CD14-positive monocyte (primary cell): ENCODE measurements around the gene RSPRY1. TPM values are rescaled to one million over a fixed set of nuclear protein-coding genes. Genes with fewer than 3 reads are reported as not detected.
A peak's percentile ranks its signal among the peaks of the same experiment; 100 is the strongest.

Experiments used
- DNase-seq, 3 donors: peaks; one replicate each; pipeline ENCODE4 v3.0.0-alpha.2; 2011 to 2022
- H2AFZ ChIP-seq: 2 replicates; pipeline ENCODE4 v1.6.0; 2012; ENCODE audit warnings: mild to moderate bottlenecking, low read depth, low read length, inconsistent platforms; ENCODE audit not compliant: insufficient read depth, poor library complexity, severe bottlenecking
- H3K27ac ChIP-seq, 2 donors: 1 replicate in 1 of 2; 2 replicates in 1 of 2; pipeline ENCODE4 v1.5.1; 2012 to 2013; ENCODE audit warnings: low read length in 2 of 2, control low read depth in 1 of 2, inconsistent platforms in 1 of 2, low read depth in 1 of 2, mild to moderate bottlenecking in 1 of 2
- H3K27me3 ChIP-seq, 2 donors: one replicate each; pipeline versions ENCODE4 v1.6.0 to v1.6.1; 2011 to 2013; ENCODE audit warnings: low read length in 2 of 2; ENCODE audit not compliant: control insufficient read depth in 2 of 2, insufficient read depth in 2 of 2
- H3K36me3 ChIP-seq, 2 donors: replicated peaks in 1 of 2; 1 replicate in 1 of 2; 2 replicates in 1 of 2; pipeline versions ENCODE4 v1.5.1 to v1.6.1; 2012 to 2013; ENCODE audit warnings: low read length in 2 of 2, control low read depth in 1 of 2, inconsistent platforms in 1 of 2, mild to moderate bottlenecking in 1 of 2; ENCODE audit not compliant: insufficient read depth in 2 of 2, control insufficient read depth in 1 of 2
- H3K4me1 ChIP-seq, 2 donors: 1 replicate in 1 of 2; 2 replicates in 1 of 2; pipeline versions ENCODE4 v1.5.1 to v1.6.1; 2012 to 2013; ENCODE audit warnings: low read length in 2 of 2, control low read depth in 1 of 2, inconsistent platforms in 1 of 2, mild to moderate bottlenecking in 1 of 2, moderate library complexity in 1 of 2; ENCODE audit not compliant: insufficient read depth in 2 of 2, control insufficient read depth in 1 of 2
- H3K4me2 ChIP-seq: replicated peaks from 2 replicates; pipeline ENCODE3; 2012; ENCODE audit warnings: low read length, moderate library complexity, mild to moderate bottlenecking; ENCODE audit not compliant: poor library complexity, severe bottlenecking; ENCODE audit errors: extremely low read depth
- H3K4me3 ChIP-seq, 3 experiments: fragments of 200-600 bp in 1 of 3; sonication (generic) in 1 of 3; replicated peaks in 1 of 3; 1 replicate in 2 of 3; 2 replicates in 1 of 3; pipeline ENCODE4 v1.5.1; 2011 to 2013; ENCODE audit warnings: low read length in 3 of 3, mild to moderate bottlenecking in 3 of 3, control low read depth in 2 of 3, low read depth in 2 of 3, inconsistent platforms in 1 of 3, moderate library complexity in 1 of 3
- H3K79me2 ChIP-seq: 2 replicates; pipeline ENCODE4 v1.6.0; 2012; ENCODE audit warnings: mild to moderate bottlenecking, control low read depth, inconsistent platforms, low read length, moderate library complexity; ENCODE audit not compliant: insufficient read depth
- H3K9ac ChIP-seq: 2 replicates; pipeline ENCODE4 v1.6.0; 2017; ENCODE audit warnings: low read length, mild to moderate bottlenecking; ENCODE audit not compliant: insufficient read depth, poor library complexity, severe bottlenecking
- H3K9me3 ChIP-seq, 2 donors: replicated peaks in 1 of 2; 1 replicate in 1 of 2; 2 replicates in 1 of 2; pipeline versions ENCODE4 v1.5.1 to v1.6.1; 2012 to 2013; ENCODE audit warnings: low read length in 2 of 2, control low read depth in 1 of 2; ENCODE audit not compliant: control insufficient read depth in 1 of 2, insufficient read depth in 1 of 2
- H4K20me1 ChIP-seq: 2 replicates; pipeline ENCODE4 v1.6.0; 2012; ENCODE audit warnings: mild to moderate bottlenecking, low read length, control low read depth, moderate library complexity; ENCODE audit not compliant: insufficient read depth
- H3K27ac Mint-ChIP-seq, 7 donors: one replicate each; pipeline ENCODE4 v1.8.0; 2020; ENCODE audit warnings: mild to moderate bottlenecking in 7 of 7, mixed read lengths in 7 of 7, moderate library complexity in 6 of 7, inconsistent platforms in 2 of 7
- H3K27me3 Mint-ChIP-seq, 3 donors: one replicate each; pipeline ENCODE4 v1.8.0; 2021 to 2022; ENCODE audit warnings: low read depth in 3 of 3, mild to moderate bottlenecking in 3 of 3, mixed read lengths in 3 of 3, moderate library complexity in 3 of 3, inconsistent platforms in 1 of 3
- H3K36me3 Mint-ChIP-seq, 2 donors: one replicate each; pipeline ENCODE4 v1.8.0; 2020; ENCODE audit warnings: mixed read lengths in 2 of 2, inconsistent platforms in 1 of 2, mild to moderate bottlenecking in 1 of 2
- H3K4me1 Mint-ChIP-seq: one replicate; pipeline ENCODE4 v1.8.0; 2020; ENCODE audit warnings: mild to moderate bottlenecking, mixed read lengths
- H3K4me3 Mint-ChIP-seq, 2 donors: one replicate each; pipeline ENCODE4 v1.8.0; 2020; ENCODE audit warnings: mild to moderate bottlenecking in 2 of 2, mixed read lengths in 2 of 2, moderate library complexity in 1 of 2
- H3K9me3 Mint-ChIP-seq, 7 donors: one replicate each; pipeline ENCODE4 v1.8.0; 2020 to 2022; ENCODE audit warnings: mixed read lengths in 7 of 7, mild to moderate bottlenecking in 6 of 7, moderate library complexity in 6 of 7, inconsistent platforms in 2 of 7
- WGBS: methylation state at CpG from one replicate; pipeline ENCODE4 v1.1.5; 2013; ENCODE audit warnings: missing lambda C conversion rate; ENCODE audit not compliant: insufficient coverage; 5-methylcytosine and 5-hydroxymethylcytosine counted together
- intact Hi-C, 2 donors: fragments of 100-400 bp; cut with micrococcal nuclease; formaldehyde crosslinking; loops; one replicate each; pipeline versions ENCODE4 v1.15.0 to v1.15.1; 2023
- polyA plus RNA-seq, 3 donors: library from polyadenylated mRNA; depleted of rRNA in 1 of 3; unstranded in 2 of 3; stranded (reverse) in 1 of 3; fragments of 300-500 nt in 2 of 3; fragments of >200 nt in 1 of 3; fragmentation: Illumina TruSeq in 2 of 3; gene quantifications; 1 replicate in 2 of 3; 2 replicates in 1 of 3; pipeline ENCODE4 v1.2.3, GENCODE V29; 2012 to 2021
- TF ChIP-seq, protein P1 (sequence below): fragments of 200-600 bp; IDR thresholded peaks from one replicate; pipeline ENCODE4 v1.8.0; 2022; ENCODE audit warnings: antibody characterized with exemption, mild to moderate bottlenecking

Gene RSPRY1
- polyA plus RNA-seq, 3 donors, result 15.7 to 28.3 (median 21.3) TPM

- peak overlapping the region in 5 of 7 donors; percentile 4 to 86 (median 38) for H3K27ac Mint-ChIP-seq
- no peaks in the 10 kb centered on the region for H4K20me1 ChIP-seq
- H3K36me3 Mint-ChIP-seq, result peaks cover 68 to 70% of the 10 kb centered on the region in 2 donors
- peaks cover 65 to 87% of the 10 kb centered on the region in 2 donors for H3K36me3 ChIP-seq
- H3K4me3 ChIP-seq, result no peak overlapping the region
- TF ChIP-seq, protein P1, sequence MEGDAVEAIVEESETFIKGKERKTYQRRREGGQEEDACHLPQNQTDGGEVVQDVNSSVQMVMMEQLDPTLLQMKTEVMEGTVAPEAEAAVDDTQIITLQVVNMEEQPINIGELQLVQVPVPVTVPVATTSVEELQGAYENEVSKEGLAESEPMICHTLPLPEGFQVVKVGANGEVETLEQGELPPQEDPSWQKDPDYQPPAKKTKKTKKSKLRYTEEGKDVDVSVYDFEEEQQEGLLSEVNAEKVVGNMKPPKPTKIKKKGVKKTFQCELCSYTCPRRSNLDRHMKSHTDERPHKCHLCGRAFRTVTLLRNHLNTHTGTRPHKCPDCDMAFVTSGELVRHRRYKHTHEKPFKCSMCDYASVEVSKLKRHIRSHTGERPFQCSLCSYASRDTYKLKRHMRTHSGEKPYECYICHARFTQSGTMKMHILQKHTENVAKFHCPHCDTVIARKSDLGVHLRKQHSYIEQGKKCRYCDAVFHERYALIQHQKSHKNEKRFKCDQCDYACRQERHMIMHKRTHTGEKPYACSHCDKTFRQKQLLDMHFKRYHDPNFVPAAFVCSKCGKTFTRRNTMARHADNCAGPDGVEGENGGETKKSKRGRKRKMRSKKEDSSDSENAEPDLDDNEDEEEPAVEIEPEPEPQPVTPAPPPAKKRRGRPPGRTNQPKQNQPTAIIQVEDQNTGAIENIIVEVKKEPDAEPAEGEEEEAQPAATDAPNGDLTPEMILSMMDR, result no peak
- peaks cover 11 to 17% of the 10 kb centered on the region in 2 donors for H3K4me1 ChIP-seq
- H3K4me2 ChIP-seq, result no peak overlapping the region
- H3K9me3 Mint-ChIP-seq, result no peaks in the 10 kb centered on the region
- no peak overlapping the region for H2AFZ ChIP-seq
- peak overlapping the region in 1 of 2 donors; percentile 64 for H3K27ac ChIP-seq
- no peak for DNase-seq
- H3K79me2 ChIP-seq, result no peaks in the 10 kb centered on the region
- H3K9me3 ChIP-seq, result no peaks in the 10 kb centered on the region
- H3K9ac ChIP-seq, result no peak overlapping the region
- peaks cover 14% of the 10 kb centered on the region for H3K4me1 Mint-ChIP-seq
- H3K27me3 Mint-ChIP-seq, result no peaks in the 10 kb centered on the region
- H3K4me3 Mint-ChIP-seq, result no peak overlapping the region
- H3K27me3 ChIP-seq, result no peaks in the 10 kb centered on the region
- intact Hi-C loops, result no loop called here
Measured at GRCh38 chr16:57236022-57236350, 49.9 kb downstream of the RSPRY1 start.

GRCh38 chr16:57238682-57239081, 52.6 kb downstream of the RSPRY1 start:
- TF ChIP-seq, protein P1, result no peak
- intact Hi-C loops, result no loop called here
- WGBS, result no CpG with 5 or more reads among the region's 2 CpGs
- H3K4me3 Mint-ChIP-seq, result no peak overlapping the region
- no peak for DNase-seq
- Histone ChIP-seq H3K4me3 (no peak overlapping the region), H3K27me3 (no peaks in the 10 kb centered on the region), H4K20me1 (no peaks in the 10 kb centered on the region), H3K36me3 (peaks cover 38 to 60% of the 10 kb centered on the region in 2 donors), H3K79me2 (no peaks in the 10 kb centered on the region), H2AFZ (no peak overlapping the region), H3K4me1 (peaks cover 17 to 26% of the 10 kb centered on the region in 2 donors), H3K27ac (no peak overlapping the region), H3K4me2 (no peak overlapping the region), H3K9me3 (no peaks in the 10 kb centered on the region), H3K9ac (no peak overlapping the region)
- peaks cover 43 to 47% of the 10 kb centered on the region in 2 donors for H3K36me3 Mint-ChIP-seq
- H3K9me3 Mint-ChIP-seq, result no peaks in the 10 kb centered on the region
- H3K4me1 Mint-ChIP-seq, result peaks cover 20% of the 10 kb centered on the region
- no peaks in the 10 kb centered on the region for H3K27me3 Mint-ChIP-seq
- H3K27ac Mint-ChIP-seq, result no peak overlapping the region
